Tibial artery (tissue), 4 donors: ENCODE results near the gene UCP3.

Source experiments
- DNase-seq, 2 donors: peaks; one replicate each; pipeline ENCODE4 v3.0.0-alpha.2; 2019
- H3K27ac ChIP-seq, 2 donors: fragments of 200-600 bp; sonication (generic) in 1 of 2; 1 replicate in 1 of 2; 2 replicates in 1 of 2; pipeline ENCODE4 v1.5.1; 2018 to 2019; ENCODE audit warnings: mild to moderate bottlenecking in 1 of 2
- H3K27me3 ChIP-seq, 2 donors: fragments of 200-600 bp; sonication (generic) in 1 of 2; one replicate each; pipeline versions ENCODE4 v1.5.1 to v1.6.0; 2016 to 2019
- H3K36me3 ChIP-seq, 3 donors: fragments of 200-600 bp; sonication (generic) in 2 of 3; one replicate each; pipeline ENCODE4 v1.5.1; 2016 to 2019; ENCODE audit warnings: mild to moderate bottlenecking in 2 of 3
- H3K4me1 ChIP-seq, 4 donors: fragments of 200-600 bp; sonication (generic) in 2 of 4; 1 replicate in 3 of 4; 2 replicates in 1 of 4; pipeline ENCODE4 v1.5.1; 2016 to 2019
- H3K4me3 ChIP-seq, 2 donors: fragments of 200-600 bp; sonication (generic) in 1 of 2; 1 replicate in 1 of 2; 2 replicates in 1 of 2; pipeline ENCODE4 v1.5.1; 2018 to 2019; ENCODE audit warnings: mild to moderate bottlenecking in 2 of 2
- H3K9me3 ChIP-seq, 3 donors: fragments of 200-600 bp; sonication (generic) in 1 of 3; one replicate each; pipeline ENCODE4 v1.5.1; 2016 to 2019
- CTCF ChIP-seq, 2 experiments: fragments of 200-600 bp in 1 of 2; fragments of 450-650 bp in 1 of 2; IDR thresholded peaks; one replicate each; pipeline ENCODE4 v1.5.1; 2017 to 2019; ENCODE audit warnings: antibody characterized with exemption in 2 of 2, mild to moderate bottlenecking in 1 of 2, moderate library complexity in 1 of 2
- intact Hi-C: fragments of 100-400 bp; cut with DNase I; formaldehyde crosslinking; loops from one replicate; pipeline ENCODE4 v1.15.0; 2023; ENCODE audit warnings: low total_unique reads

UCP3 gene

GRCh38 chr11:74017631-74018030 is 8.7 kb upstream of the UCP3 start:
- peaks cover 5 to 27% (median 14%) of the 10 kb centered on the region in 3 donors for H3K36me3 ChIP-seq
- no peak overlapping the region for H3K4me3 ChIP-seq
- H3K27ac ChIP-seq = peak overlapping the region; percentile 75 to 81
- intact Hi-C loops = loop anchor here (5.0 kb wide), 1 partner anchor 35 kb away; the partner anchor contains the start of gene UCP2
- no peaks in the 10 kb centered on the region for H3K27me3 ChIP-seq
- H3K9me3 ChIP-seq = no peaks in the 10 kb centered on the region
- peaks cover 0 to 24% (median 18%) of the 10 kb centered on the region in 4 donors for H3K4me1 ChIP-seq
- no peak for TF ChIP-seq CTCF (IDR thresholded peaks at IDR 0.05)
- no peak for DNase-seq

- Histone ChIP-seq H3K9me3 (no peaks in the 10 kb centered on the region), H3K4me3 (no peak overlapping the region), H3K27ac (no peak overlapping the region), H3K4me1 (peaks cover 0 to 24% (median 18%) of the 10 kb centered on the region in 4 donors), H3K27me3 (no peaks in the 10 kb centered on the region), H3K36me3 (peaks cover 5 to 42% (median 14%) of the 10 kb centered on the region in 3 donors)
- no peak for DNase-seq
- intact Hi-C loops = loop anchor here (5.0 kb wide), 1 partner anchor 34 kb away; the partner anchor contains the start of gene UCP2
- TF ChIP-seq CTCF (IDR thresholded peaks at IDR 0.05) = no peak
Measured at GRCh38 chr11:74015919-74016684, 7.2 kb upstream of the UCP3 start.

- Histone ChIP-seq H3K9me3 (no peaks in the 10 kb centered on the region), H3K27me3 (no peaks in the 10 kb centered on the region), H3K4me3 (no peak overlapping the region), H3K4me1 (peaks cover 0 to 22% (median 18%) of the 10 kb centered on the region in 4 donors), H3K27ac (no peak overlapping the region), H3K36me3 (peaks cover 5 to 42% (median 14%) of the 10 kb centered on the region in 3 donors)
- no peak for TF ChIP-seq CTCF (IDR thresholded peaks at IDR 0.05)
- intact Hi-C loops = loop anchor here (5.0 kb wide), 1 partner anchor 33 kb away; the partner anchor contains the start of gene UCP2
- no peak for DNase-seq
Measured at GRCh38 chr11:74014880-74015279, 6.0 kb upstream of the UCP3 start.

GRCh38 chr11:74013141-74013540 is 4.3 kb upstream of the UCP3 start:
- intact Hi-C loops = no loop called here
- Histone ChIP-seq H3K36me3 (peaks cover 5 to 48% (median 14%) of the 10 kb centered on the region in 3 donors), H3K4me1 (peaks cover 0 to 5% (median 3%) of the 10 kb centered on the region in 4 donors), H3K27me3 (no peaks in the 10 kb centered on the region), H3K27ac (no peak overlapping the region), H3K4me3 (no peak overlapping the region), H3K9me3 (no peaks in the 10 kb centered on the region)
- TF ChIP-seq CTCF (IDR thresholded peaks at IDR 0.05) = no peak
- no peak for DNase-seq

- no peak overlapping the region for H3K4me3 ChIP-seq
- intact Hi-C loops = no loop called here
- H3K27ac ChIP-seq = no peak overlapping the region
- no peak for TF ChIP-seq CTCF (IDR thresholded peaks at IDR 0.05)
- DNase-seq = no peak
- H3K36me3 ChIP-seq = peaks cover 5 to 49% (median 14%) of the 10 kb centered on the region in 3 donors
- no peaks in the 10 kb centered on the region for H3K4me1 ChIP-seq
- H3K9me3 ChIP-seq = no peaks in the 10 kb centered on the region
- H3K27me3 ChIP-seq = no peaks in the 10 kb centered on the region
Measured at GRCh38 chr11:74012074-74012809, 3.4 kb upstream of the UCP3 start.
